PC-9 (cell line): Measurements from ENCODE around the gene HEPACAM2. TPM values are rescaled to one million over a fixed set of nuclear protein-coding genes. Genes with fewer than 3 reads are reported as not detected.

Experiments
- BruUV-seq: library from RNA; stranded (reverse); fragments of 400-500 nt; replicated peaks from 2 replicates; lab custom pipeline; 2021; lab: Mats Ljungman, UMichigan
- CTCF ChIA-PET: fragments of 300-600 bp; sonication (Branson Sonifier 250); formaldehyde crosslinking; loops from one replicate; lab custom pipeline; 2022; ENCODE audit warnings: antibody characterized with exemption; lab: Charles Lee
- POLR2A ChIA-PET: fragments of 300-600 bp; sonication (Branson Sonifier 250); formaldehyde crosslinking; loops from one replicate; lab custom pipeline; 2022; ENCODE audit warnings: antibody characterized with exemption; ENCODE audit not compliant: unreplicated experiment; lab: Charles Lee
- DNase-seq, 2 experiments: peaks; one replicate each; pipeline versions ENCODE4 v3.0.0 to v3.0.0-alpha.2; 2015 to 2022; ENCODE audit warnings: mixed read lengths in 1 of 2
- H2AFZ ChIP-seq: fragments of 200-600 bp; sonication (generic); 2 replicates; pipeline ENCODE4 v1.8.1; 2017; ENCODE audit warnings: antibody characterized with exemption
- H3F3A ChIP-seq: fragments of 200-600 bp; sonication (generic); 2 replicates; pipeline ENCODE4 v1.8.1; 2017; ENCODE audit warnings: antibody characterized with exemption, mild to moderate bottlenecking, low read depth; ENCODE audit not compliant: insufficient read depth
- H3K27ac ChIP-seq: fragments of 200-600 bp; sonication (generic); 2 replicates; pipeline ENCODE4 v1.6.1; 2016; ENCODE audit warnings: mixed run types
- H3K27me3 ChIP-seq: fragments of 200-600 bp; sonication (generic); 2 replicates; pipeline ENCODE4 v1.6.1; 2016; ENCODE audit warnings: low read depth, mixed run types; ENCODE audit not compliant: insufficient read depth
- H3K36me3 ChIP-seq: fragments of 200-600 bp; sonication (generic); 2 replicates; pipeline ENCODE4 v1.6.1; 2016; ENCODE audit warnings: low read depth, mixed run types
- H3K4me1 ChIP-seq: fragments of 200-600 bp; sonication (generic); replicated peaks from 2 replicates; pipeline ENCODE4 v1.6.1; 2016; ENCODE audit warnings: mixed run types; ENCODE audit not compliant: insufficient read depth
- H3K4me2 ChIP-seq: fragments of 200-600 bp; sonication (generic); 2 replicates; pipeline ENCODE4 v1.6.1; 2017; ENCODE audit warnings: mixed run types
- H3K4me3 ChIP-seq: fragments of 200-600 bp; sonication (generic); 2 replicates; pipeline ENCODE4 v1.6.1; 2016; ENCODE audit warnings: mixed run types
- H3K79me2 ChIP-seq: fragments of 200-600 bp; sonication (generic); 2 replicates; pipeline ENCODE4 v1.6.1; 2017; ENCODE audit warnings: low read depth, mixed run types
- H3K9me2 ChIP-seq: fragments of 200-600 bp; sonication (generic); 2 replicates; pipeline ENCODE4 v1.8.1; 2017; ENCODE audit warnings: mild to moderate bottlenecking; ENCODE audit not compliant: insufficient read depth
- H3K9me3 ChIP-seq: fragments of 200-600 bp; sonication (generic); 2 replicates; pipeline ENCODE4 v1.8.1; 2016; ENCODE audit warnings: low read depth; ENCODE audit not compliant: insufficient read depth
- H4K20me1 ChIP-seq: fragments of 200-600 bp; sonication (generic); 2 replicates; pipeline ENCODE4 v1.8.1; 2017; ENCODE audit not compliant: insufficient read depth
- CTCF ChIP-seq: fragments of 200-600 bp; sonication (generic); conservative IDR thresholded peaks from 2 replicates; pipeline ENCODE4 v1.6.1; 2017; ENCODE audit warnings: mixed run types, antibody characterized with exemption, mild to moderate bottlenecking, moderate library complexity
- EZH2 ChIP-seq: fragments of 200-600 bp; sonication (generic); IDR thresholded peaks from 2 replicates; pipeline ENCODE4 v1.8.0; 2017; ENCODE audit warnings: antibody characterized with exemption, low read depth
- intact Hi-C: fragments of 100-400 bp; cut with micrococcal nuclease; formaldehyde crosslinking; loops from one replicate; pipeline ENCODE4 v1.10.0; 2022; ENCODE audit not compliant: unreplicated experiment
- total RNA-seq: library from RNA; stranded (reverse); gene quantifications from 2 replicates; pipeline ENCODE4 v1.2.3, GENCODE V29; 2021

The HEPACAM2 gene
- total RNA-seq, 1 experiment from 2014 or later, result not detected

GRCh38 chr7:93179173-93179572 is 47.1 kb downstream of the HEPACAM2 start:
- no peaks in the 10 kb centered on the region; the same call in 1 of the 2 replicates for H4K20me1 ChIP-seq
- TF ChIP-seq EZH2, result no peak
- TF ChIP-seq CTCF, result no peak
- H3K27ac ChIP-seq, result no peak overlapping the region
- H3K4me1 ChIP-seq, result no peaks in the 10 kb centered on the region
- no peaks in the 10 kb centered on the region for H3K79me2 ChIP-seq
- no peak overlapping the region for H3K4me3 ChIP-seq
- no peaks in the 10 kb centered on the region for H3F3A ChIP-seq
- H3K9me2 ChIP-seq, result no peaks in the 10 kb centered on the region; the same call in 1 of the 2 replicates
- ChIA-PET POLR2A (no interaction called here), CTCF (interaction anchor here (0.8 kb wide), 1 partner anchor 303 kb away, joined by 3 read pairs; no protein-coding TSS in a partner anchor)
- no peaks in the 10 kb centered on the region for H3K27me3 ChIP-seq
- intact Hi-C loops, result no loop called here
- no TSS peak for BruUV-seq
- no peaks in the 10 kb centered on the region for H3K36me3 ChIP-seq
- no peak for DNase-seq
- H3K9me3 ChIP-seq, result no peaks in the 10 kb centered on the region
- no peak overlapping the region for H2AFZ ChIP-seq
- no peak overlapping the region for H3K4me2 ChIP-seq

GRCh38 chr7:93178213-93178612 is 48.1 kb downstream of the HEPACAM2 start:
- ChIA-PET CTCF (interaction anchor here (0.8 kb wide), 1 partner anchor 302 kb away, joined by 3 read pairs; no protein-coding TSS in a partner anchor), POLR2A (no interaction called here)
- no peaks in the 10 kb centered on the region; the same call in 1 of the 2 replicates for H3K9me2 ChIP-seq
- no peaks in the 10 kb centered on the region; the same call in 1 of the 2 replicates for H4K20me1 ChIP-seq
- no peak overlapping the region for H3K27ac ChIP-seq
- no peak overlapping the region for H3K4me2 ChIP-seq
- no peak overlapping the region for H2AFZ ChIP-seq
- no peaks in the 10 kb centered on the region for H3K27me3 ChIP-seq
- no peaks in the 10 kb centered on the region for H3F3A ChIP-seq
- no peaks in the 10 kb centered on the region for H3K9me3 ChIP-seq
- no TSS peak for BruUV-seq
- no peaks in the 10 kb centered on the region for H3K4me1 ChIP-seq
- no peaks in the 10 kb centered on the region for H3K79me2 ChIP-seq
- DNase-seq, result no peak
- H3K4me3 ChIP-seq, result no peak overlapping the region
- intact Hi-C loops, result no loop called here
- no peaks in the 10 kb centered on the region for H3K36me3 ChIP-seq
- TF ChIP-seq EZH2 (no peak), CTCF (peak; percentile 52)

- no peak overlapping the region for H3K27ac ChIP-seq
- BruUV-seq, result no TSS peak
- no peak overlapping the region for H2AFZ ChIP-seq
- CTCF ChIA-PET, result no interaction called here
- intact Hi-C loops, result no loop called here
- TF ChIP-seq EZH2 (no peak), CTCF (no peak)
- DNase-seq, result no peak
- H3K9me3 ChIP-seq, result peaks cover 3% of the 10 kb centered on the region; the same call in 1 of the 2 replicates
- H3K4me2 ChIP-seq, result no peak overlapping the region
- H3K4me3 ChIP-seq, result no peak overlapping the region
- H3K36me3 ChIP-seq, result no peaks in the 10 kb centered on the region
- H3K27me3 ChIP-seq, result no peaks in the 10 kb centered on the region
- H4K20me1 ChIP-seq, result no peaks in the 10 kb centered on the region; the same call in 1 of the 2 replicates
- H3K9me2 ChIP-seq, result no peaks in the 10 kb centered on the region; the same call in 1 of the 2 replicates
- H3F3A ChIP-seq, result no peaks in the 10 kb centered on the region
- H3K4me1 ChIP-seq, result no peaks in the 10 kb centered on the region
- no peaks in the 10 kb centered on the region for H3K79me2 ChIP-seq
- POLR2A ChIA-PET, result no interaction called here
These were observed 49.2 kb downstream of the HEPACAM2 start for GRCh38 chr7:93176992-93177580.
